NCI-H1048 (cell line): ENCODE measurements around the gene NFIA.
A peak's percentile ranks its signal among the peaks of the same experiment; 100 is the strongest.
"Not testable (repeated sequence)": the region's sequence is repeated elsewhere in the genome, so short reads cannot be mapped to it uniquely, and the experiment has no call there.

ENCODE experiments used
- DNase-seq: peaks from one replicate; lab custom pipeline; 2025; lab: John Stamatoyannopoulos, UW

NFIA gene

GRCh38 chr1:61058483-61059245 is 23.7 kb upstream of the NFIA start:
- no peak for DNase-seq

- DNase-seq = not testable (repeated sequence)
These were observed 20.8 kb upstream of the NFIA start for GRCh38 chr1:61061601-61062000.

DNA sequence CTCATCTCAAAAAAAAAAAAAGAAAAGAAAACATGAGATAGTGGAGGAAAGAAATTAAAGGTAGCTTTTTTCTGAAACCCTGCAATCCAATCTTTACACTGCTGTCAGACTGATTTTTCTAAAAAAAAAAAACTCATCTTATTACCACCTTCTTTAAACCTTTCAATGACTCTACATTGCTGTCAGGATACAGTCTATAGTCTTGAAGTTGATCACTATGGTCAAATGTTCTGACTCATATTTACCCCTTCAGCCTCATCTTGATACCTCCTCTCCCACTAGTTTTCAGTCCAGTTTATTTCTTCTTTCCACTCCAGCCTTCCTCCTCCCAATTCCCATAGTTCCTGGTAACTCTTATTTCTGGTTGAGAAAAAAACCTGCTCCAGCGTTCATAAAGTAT is 17.7 kb upstream of the NFIA start:
- DNase-seq = no peak

- DNase-seq = no peak
These were observed 14.8 kb upstream of the NFIA start for GRCh38 chr1:61067446-61068019.

- DNase-seq = no peak
These were observed 12.3 kb upstream of the NFIA start for GRCh38 chr1:61070054-61070453.

DNA sequence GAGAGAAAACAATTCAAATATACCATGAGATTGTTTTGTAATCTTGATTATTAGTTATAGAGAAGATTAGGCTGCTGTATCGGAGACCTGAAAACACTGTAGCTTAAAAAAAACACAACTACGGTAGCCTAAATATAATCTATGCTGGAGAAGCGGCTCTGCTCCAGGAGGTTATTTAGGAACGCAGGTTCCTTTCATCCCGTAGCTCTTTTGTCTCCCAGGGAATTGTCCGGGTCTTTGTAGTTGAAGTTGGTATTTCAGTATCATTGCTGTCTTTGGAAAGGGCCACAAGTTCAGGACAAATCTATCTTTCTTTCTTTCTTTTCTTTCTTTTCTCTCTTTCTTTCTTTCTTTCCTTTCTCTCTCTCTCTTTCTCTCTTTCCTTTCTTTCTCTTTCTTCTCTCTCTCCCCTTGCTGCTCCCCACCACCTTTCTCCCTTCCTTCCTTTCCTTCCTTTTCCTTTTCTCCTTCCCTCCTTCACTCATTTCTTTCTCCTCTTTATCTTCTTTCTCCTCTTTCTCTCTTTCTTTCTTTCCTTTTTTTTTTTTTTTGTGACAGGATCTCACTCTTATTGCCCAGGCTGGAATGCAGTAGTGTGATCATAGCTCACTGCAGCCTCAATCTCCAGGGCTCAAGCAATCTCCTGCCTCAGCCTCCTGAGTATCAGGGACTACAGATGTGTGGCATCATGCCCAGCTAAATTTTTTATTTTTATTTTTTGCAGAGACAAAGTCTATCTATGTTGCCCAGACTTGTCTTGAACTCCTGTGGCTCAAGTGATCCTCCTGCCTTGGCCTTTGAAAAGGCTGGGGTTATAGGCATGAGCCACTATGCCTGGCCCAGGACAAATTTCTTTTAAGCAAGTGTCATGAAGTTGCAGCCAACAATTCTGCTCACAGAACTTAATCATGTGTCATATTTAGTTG is 10.9 kb upstream of the NFIA start:
- no peak for DNase-seq

- no peak for DNase-seq
These were observed 8.5 kb upstream of the NFIA start for GRCh38 chr1:61073871-61074270.

DNA sequence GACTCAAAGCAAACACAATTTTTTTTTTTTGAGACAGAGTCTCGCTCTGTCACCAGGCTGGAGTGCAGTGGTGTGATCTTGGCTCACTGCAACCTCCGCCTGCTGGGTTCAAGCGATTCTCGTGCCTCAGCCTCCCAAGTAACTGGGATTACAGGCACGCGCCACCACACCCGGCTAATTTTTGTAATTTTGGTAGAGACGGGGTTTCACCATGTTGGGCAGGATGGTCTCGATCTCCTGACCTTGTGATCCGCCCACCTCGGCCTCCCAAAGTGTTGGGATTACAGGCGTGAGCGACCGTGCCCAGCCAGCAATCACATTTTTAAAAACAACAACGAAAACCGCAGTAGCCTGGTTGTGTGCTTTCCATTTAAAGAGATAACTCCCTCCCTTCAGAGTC is 6.5 kb upstream of the NFIA start:
- not testable (repeated sequence) for DNase-seq

GRCh38 chr1:61076728-61077675 is 5.4 kb upstream of the NFIA start:
- DNase-seq = peak; percentile 73

DNA sequence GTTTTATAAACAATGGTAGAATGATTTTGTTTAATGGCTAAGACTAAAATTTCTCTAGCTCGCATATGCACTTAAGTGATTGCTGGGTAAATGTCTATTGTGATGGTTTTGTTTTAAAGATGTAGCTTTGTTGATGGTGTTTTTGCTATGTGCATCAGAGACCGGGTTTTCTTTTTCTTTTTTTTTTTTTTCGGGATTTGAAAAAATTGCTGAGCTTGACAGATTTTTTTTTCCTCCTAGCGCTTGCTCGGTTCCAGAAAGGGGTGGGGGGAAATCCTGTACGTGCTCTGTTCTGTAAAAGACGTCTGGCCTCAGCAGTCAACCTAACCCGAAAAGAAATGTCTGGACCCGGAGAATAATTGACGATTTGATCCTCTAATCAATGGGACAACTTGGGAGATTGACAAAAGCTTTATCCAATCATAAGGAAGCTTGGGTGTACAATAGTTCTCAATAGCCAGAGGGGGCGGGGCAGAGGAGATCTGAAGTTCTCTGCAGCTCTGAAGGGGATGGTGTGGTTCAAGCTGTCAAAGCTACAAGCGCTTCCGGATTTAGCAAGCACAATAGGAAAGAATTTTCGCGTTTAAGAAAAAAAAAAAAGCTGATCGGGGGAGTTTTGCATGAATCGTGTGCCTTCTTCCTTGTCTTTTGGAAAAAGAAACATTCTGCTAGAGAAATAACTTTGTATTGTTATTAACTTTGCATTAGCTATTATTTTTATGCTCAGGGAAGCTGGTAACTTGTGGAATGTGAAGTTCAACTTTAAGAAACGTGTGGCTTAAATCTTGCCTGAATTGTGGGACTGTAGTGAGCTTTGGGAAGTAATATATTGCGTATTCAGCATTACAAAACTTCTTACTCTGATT is 4.5 kb upstream of the NFIA start:
- peak; percentile 98 for DNase-seq

- DNase-seq = no peak
These were observed 3.6 kb upstream of the NFIA start for GRCh38 chr1:61078618-61079295.

DNA sequence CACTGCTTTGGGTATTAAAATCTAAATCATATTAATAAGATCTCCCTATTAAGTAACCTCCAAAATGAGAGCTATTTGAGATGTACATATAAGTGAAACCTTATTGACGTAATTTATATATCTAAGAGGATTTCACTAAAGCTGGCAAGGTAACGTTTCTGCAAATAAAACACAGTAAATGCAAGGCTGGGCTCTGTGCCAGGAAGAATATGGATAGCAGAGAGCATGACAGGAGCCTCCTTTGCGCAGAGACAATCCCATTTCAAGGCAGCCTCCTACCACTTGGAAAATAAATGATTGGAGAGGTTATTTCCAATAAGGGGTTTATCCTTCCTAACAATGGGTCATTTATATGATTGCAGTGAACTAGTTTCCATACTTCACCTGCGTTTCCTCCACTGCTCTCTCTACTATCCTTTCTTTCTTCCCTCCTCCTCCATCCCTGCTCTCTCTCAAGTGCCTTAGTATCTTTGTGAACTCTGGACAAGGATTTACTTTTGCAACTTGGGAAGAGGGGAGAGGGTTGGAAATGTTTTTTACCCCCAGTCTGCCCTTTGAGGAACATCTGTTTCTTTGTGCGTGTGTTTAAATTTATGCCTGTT is 3.0 kb upstream of the NFIA start:
- DNase-seq = no peak

DNA sequence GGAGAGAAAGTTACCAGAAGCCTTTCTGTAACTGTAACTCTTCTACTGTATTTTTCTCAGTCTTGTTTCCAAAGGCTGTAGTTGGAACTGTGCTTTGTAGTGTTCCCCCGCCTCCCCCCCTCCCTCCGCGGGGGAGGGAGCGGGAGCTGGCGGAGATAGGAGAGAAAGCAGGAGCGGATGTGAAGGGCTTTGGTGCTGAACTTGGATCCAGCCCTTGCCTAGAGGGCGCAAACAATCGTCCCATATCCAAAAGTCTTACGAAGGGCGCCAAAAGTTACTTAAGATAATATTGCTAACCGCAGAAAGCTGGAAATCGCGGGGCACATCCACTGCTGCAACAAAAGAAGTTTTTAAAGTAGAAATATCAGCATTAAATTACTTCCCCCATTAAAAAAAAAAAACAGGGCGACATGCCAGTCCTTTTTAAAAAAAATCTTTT is 2.4 kb upstream of the NFIA start:
- DNase-seq = no peak

DNA sequence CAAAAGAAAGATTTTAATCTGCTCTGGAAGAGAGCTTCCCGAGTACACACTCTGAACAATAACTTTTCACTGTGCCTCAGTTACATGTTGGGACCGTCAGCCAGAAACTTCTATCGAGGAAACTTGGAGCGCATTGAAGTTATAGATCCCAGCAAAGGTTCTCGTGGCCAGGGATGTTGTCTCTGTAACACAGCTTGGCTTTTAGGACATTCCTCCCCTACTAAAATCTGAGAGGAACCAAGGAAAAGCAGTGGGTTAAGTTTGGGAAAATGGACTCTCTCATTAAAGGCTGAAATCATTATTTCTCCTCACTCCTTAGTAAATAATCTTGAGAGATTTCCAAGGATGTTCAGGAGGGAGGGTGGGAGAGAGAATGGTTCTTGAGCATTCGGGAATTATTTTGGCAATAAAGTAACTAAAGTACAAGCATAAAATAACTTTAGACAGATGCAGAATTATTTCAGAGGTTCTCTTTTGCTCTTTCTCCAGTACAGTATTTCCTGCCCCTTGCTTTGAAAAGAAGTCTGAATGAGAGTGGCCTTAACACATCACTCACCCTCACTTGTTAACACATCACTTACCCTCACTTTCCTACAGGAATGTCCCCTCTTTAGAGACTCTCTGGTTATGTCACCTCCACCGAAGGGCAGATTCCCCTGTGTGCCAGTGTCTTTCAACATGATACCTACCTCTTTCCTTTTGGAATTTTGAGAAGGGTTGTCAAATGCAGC is 1.8 kb upstream of the NFIA start:
- DNase-seq = no peak

DNA sequence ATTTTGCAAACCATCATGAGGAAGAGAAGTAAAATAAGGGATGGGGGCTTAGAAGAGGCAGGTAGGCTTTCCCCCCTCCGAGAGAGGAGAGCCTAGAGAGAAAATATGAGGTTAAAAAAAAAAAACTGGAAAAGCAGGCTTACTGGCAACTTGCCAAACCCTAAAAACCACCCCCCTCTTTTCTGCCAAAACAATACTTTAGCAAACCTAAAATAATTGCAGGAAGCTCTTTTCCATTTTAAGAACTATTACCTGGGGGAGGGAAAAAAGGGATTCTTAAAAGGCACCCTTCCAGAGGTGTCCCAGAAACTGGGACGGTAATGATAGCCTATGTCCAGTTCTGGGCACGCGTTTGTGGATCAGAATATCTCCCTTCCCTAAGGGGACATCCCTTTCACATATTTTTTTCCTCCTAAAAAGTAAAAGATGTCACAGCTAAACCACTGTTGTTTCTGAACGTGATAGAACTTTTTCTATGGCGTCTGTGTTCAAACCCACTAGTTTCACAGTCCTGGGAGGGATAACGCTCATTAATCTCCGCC is 1.1 kb upstream of the NFIA start:
- no peak for DNase-seq

DNA sequence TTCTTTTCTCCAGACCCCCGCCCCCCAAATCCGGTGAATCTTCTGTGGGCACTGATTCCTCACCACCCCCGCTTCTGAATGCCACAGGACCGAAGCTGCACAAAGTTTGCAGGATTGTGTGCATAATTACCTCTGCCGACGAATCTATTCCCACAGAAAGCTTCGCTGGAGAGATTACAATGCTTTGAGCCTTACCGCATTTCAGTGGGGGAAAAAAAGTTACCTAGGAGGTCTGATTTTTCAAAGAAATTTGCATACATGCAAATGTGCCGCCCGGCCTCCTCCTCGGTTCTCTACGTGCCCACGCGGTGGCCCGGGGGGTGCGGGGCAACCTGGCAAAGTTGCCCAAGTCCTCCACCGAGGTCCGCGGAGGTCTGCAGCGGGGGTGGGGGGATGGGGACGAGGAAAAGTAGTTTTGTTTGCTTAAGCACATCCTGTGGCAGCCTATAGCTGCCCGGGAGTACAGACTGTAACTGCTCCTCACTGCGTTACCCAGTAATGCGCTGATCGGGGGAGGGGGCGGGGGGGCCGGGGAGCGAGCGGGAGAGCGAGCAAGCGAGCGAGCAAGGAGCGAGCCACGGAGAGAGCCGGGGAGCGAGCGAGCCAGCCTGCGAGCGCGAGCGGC is 563 bp upstream of the NFIA start:
- DNase-seq = peak; percentile 54

DNA sequence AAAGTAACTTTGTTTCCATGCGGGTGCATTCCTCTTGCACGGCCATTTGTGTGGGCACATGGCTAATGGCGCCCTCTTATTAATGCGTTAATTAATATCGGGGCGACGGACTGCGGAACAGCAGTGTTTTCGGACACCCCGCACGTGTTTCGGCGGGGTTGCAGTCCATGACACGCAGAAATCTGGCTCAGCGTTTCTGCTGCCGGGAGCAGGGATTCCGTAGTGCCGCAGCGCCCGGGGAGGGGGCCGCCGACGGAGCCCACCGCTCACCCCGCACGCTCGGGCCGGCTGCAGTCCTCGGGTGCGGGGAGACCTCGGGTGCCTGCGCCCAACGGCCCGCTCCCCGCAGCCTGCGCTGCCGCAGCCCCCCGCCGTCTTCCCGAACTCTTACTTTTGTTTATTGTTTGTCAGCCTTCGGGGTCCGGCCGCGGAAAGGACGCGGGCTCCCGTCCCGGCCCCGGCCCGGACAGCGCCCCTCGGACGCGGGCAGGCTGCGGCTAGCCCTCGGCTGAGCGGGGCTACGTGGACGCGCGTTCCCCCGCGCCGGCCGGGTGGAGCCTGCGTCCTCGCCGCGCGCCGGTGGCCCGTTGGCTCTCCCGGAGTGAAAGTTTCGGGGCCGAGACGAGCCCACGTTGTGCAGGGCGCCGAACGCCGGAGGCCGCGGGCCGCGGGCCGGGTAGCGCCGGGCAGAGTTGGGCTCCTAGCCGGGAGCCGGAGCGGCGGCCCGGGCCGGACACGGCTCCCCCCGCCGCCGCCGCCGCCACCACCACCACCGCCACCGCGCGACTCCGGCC is 849 bp downstream of the NFIA start:
- no peak for DNase-seq
